NCI-H748 treated with DMSO at 0.1 percent for 48 hours (cell line): ENCODE data around the gene PRKCE.

Source experiments
- DNase-seq: peaks from one replicate; lab custom pipeline; 2025; lab: John Stamatoyannopoulos, UW

Gene PRKCE

DNA sequence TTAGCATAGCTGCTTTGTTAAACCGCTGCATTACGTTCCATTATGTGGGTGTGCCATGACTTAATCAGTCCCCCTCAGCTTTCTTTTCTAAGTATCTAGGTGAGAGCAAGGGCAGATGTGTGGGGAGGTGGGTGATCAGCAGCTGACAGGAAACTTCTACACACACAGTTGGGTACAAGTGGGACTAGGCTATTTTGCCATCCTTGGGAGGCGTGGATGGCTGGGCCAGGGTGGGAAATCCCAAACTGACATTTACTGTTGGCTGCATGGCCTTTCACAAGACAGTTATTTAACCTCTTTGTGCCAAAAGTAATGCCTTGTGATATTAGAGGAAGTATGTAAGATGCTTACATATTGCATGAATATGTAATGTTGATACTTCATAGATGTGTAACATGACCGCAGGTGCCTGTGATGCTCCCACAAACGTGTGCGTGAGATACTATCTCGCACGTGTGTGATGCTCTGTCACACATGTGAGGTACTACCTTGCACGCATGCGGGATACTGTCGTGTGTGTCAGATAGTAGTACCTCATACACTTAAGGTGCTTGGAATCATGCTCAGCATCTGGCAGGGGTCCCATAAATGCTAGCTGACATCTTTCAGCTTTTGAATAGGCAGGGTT lies 314.5 kb downstream of the PRKCE start:
- no peak for DNase-seq

DNA sequence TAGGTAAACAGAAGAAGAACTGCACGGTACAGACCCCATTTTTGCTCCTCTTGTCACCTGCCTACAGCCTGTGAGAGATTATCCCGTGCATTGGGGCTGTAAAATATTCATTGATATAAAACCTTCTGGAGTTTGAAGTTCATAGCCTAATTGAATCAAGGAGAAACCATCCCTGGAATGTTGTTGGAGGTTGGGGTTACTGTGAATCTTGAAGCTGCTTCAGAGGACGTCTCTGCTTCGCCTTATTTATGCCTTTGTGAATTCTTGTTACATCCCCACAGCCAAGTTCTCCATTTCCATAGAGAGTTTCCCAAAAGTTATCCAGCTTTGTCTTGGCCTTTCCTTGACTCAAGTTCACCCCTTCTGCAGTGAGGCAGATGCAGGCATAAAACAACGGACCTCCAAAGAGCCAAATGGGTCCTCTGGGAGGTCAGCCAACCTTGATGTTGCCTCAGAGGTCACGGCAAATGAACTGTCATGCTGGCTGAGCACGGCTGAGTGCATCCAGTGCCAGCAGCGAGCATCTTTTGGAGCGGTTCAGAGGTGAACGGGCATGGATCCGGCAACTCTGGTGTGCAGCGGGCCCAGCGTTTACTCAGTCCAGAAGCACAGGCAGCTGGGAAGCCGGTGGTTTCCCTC lies 317.6 kb downstream of the PRKCE start:
- DNase-seq = no peak

DNA sequence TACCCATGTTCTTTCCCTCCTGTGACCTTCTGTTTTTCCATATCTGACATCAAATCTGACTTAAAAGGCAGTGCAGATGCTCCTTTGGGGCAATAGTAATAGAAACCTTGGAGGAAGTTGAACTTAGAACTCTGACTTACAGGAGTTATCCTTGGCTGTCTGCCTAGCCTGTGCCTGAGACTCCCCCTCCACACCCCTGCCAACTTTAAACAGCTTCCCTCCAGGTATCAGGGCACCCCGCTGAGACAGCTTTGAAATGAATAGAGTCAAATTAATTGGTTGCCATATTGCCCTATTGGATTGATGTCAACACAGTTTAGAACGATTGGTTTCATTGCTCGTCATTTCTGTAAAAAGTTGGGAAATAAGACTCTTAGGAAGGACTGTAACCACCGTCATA lies 322.0 kb downstream of the PRKCE start:
- no peak for DNase-seq

DNA sequence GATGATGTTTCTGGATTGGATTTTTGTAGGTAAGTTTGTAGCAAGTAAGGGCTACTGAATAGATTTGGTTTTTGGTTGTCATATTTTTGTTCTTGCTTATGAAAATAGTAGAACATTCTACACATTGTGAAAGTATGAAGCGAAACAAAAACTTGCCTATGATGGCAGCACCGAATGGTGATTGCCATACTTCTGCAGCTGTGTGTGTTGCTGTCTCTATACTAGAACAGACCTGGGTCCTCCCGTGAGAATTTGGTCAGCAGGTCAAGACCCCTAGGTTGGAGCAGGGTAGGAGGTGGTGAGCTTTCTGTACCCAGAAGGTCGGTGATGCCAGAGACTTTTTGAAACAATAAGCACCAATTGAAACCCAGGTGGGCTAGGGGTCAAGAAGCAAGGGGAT lies 322.6 kb downstream of the PRKCE start:
- DNase-seq = no peak

DNA sequence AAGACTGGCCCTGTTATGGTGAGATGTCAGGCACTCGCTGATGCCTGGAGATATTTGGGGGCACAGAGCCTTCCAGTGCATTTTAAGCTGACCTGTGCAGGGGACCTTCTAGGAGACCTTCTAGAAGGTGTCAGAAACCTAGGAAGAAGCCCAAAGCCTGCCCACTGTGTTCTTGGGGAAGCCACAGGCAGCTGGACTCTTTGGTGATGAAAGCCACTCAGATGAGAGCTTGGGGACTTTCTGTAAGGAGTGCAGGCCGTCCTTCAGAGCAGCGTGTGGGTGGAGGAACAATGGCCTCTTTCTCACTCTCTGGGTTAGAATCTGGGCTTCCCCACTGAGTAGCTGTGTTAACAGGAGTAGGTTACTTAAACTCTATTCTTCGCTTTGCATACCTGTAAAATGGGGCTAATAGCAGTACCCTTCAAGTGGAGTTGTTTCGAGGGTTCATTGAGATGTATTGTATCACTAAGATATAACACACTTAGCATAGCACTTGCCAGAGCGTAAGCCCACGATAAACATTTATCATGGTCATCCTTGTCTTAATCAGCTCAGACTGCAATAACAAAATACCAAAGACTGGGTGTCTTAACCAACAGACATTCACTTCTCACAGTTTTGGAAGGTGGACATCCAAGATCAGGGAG lies 323.4 kb downstream of the PRKCE start:
- DNase-seq = no peak

DNA sequence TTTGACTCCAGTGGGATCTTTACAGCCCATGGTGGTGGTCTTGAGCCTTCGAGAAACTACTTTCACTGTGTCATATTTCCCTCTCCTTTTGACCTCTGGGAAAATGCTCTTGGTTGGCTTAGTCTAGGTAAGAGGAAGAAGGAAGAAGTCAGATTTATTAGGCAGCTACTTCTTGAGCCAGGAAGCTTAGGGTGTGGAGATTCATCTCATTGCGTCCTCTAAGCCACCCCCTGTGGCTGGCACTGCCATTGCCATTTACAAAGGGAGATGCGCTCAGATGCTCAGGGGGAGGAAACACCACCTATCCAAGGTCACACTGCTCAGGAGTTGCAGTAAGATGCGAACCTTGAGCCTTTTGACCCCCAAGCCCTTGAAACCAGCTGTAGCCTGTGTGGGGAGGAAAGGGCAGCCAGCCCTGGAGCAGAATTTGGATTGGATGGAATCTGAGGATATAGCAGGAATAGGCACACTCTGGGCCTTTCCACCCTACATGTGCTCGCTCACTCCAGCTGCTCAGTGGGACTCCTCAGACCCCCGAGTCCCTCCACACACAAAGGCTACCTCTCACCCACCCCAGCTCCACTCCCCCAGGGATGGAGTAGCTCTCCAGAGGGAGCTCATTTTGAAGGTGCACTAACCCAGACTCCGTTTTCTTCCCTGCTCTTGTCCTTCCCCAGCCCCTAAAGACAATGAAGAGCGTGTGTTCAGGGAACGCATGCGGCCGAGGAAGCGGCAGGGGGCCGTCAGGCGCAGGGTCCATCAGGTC lies 324.5 kb downstream of the PRKCE start:
- no peak for DNase-seq

DNA sequence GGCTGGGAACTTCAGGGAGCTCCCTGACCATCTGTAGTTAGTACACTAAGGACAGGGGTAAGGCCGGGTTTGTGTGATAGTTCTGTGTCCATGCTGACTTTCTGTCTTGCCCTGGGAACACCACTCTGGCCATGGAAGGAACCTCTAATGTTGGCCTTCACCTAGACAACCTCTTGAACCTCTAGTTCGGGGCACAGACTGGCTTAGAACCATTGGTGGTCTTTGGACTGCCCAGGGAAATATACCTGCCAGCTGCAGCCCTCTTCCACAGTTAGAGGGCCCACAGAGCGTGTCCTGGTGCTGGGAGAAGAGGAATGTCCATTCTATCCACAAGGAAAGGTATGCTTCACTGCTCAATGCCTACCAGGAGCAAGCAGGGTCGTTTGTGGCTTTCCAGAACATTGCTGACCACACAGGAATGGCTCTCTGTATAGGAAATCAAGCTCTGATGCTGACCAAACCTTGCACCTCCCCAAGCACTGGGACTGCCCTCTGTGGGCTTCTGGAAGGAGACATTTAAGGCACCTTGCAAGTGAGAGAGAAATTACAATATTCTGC lies 326.9 kb downstream of the PRKCE start:
- no peak for DNase-seq

DNA sequence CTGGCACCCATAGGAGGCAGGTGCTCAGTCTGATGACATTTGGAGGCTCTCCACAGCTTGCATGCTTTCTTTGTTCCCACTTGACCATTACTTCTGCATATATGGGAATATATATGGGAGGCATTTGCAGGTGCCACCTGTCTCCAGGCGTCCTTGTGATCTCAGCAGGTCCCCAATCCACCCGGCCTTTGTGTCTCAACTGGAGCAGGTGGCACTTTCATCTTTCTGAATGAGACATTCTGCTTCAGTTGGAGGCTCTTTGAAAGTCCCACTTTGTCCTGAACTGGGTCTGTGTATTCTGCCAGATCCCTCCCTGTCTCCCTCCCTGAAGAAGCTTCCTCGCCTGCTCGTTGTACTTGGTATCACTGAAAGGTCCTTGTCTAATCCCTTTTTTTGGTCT lies 327.6 kb downstream of the PRKCE start:
- no peak for DNase-seq

DNA sequence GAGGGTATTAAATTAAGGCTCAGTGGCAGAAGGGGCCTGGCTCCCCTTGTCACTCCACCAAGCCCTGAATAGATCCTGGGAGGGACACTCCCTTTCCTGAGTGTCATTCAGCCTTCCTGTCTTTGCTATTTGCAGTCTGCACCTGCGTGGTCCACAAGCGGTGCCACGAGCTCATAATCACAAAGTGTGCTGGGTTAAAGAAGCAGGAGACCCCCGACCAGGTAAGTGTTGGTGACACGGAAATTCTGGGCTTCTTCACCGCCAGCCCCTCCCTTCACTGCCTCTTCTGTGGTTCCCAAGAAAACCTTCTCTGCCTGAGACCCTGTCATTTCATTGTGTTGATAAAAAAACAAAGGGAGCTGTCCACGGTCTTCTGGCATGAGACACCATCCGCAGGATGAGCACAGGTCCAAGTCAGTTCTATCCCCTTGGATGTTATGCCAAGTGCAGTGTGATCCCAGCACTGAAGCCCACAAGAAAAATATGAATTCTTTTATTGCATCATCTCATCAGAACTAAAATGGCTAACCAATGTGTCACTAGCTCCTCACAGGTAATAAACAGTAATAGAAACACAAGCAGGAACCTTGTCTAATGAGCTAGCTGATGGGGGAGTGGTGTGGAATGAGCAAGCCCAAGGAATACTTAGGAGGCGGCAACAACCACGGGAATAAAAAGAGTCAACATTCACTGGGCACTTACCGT lies 328.8 kb downstream of the PRKCE start:
- DNase-seq = no peak

DNA sequence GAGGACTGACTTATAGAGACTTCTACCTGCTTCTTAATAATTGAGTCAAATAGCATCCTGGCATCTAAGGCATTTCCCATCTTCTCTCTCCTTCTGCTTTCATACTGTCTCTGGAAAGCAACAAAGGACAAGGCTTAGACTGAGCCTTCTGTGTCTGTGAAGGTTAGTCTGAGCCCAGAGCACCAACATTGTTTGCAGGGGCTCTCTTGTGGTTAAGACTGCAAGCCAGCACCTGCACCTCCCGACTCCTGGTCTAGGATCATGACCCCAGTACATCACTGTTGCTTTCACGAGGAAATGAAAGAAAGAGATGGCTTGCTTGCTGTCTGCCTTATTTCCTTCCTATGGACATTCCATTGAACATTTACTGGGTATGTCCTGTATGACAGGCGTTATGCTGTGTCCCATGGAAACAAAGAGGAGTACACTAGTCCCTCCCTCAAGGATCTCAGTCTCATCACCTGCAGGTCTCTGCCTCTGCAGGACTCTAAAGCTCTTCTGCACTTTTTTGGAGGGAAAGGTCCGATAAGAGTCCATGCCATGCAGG lies 330.0 kb downstream of the PRKCE start:
- DNase-seq = no peak

DNA sequence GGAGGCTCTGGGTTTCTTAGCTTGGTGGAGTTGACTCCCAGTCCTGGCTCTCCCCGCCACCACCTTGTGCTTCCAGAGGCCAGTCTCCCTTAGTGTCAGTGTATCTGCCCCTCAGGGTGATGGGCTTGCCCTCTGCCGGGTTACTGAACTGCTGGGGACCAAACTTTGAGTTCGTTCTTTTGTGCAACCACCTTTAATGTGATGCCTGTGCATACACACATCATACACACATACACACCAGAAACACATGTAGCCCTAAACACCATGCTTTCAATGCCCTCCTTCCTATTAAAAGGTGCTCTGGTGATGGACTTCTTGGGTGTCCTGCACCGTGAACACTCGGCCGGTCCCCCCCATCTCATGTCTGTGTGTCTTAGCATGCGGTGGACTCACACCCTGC lies 330.6 kb downstream of the PRKCE start:
- no peak for DNase-seq

DNA sequence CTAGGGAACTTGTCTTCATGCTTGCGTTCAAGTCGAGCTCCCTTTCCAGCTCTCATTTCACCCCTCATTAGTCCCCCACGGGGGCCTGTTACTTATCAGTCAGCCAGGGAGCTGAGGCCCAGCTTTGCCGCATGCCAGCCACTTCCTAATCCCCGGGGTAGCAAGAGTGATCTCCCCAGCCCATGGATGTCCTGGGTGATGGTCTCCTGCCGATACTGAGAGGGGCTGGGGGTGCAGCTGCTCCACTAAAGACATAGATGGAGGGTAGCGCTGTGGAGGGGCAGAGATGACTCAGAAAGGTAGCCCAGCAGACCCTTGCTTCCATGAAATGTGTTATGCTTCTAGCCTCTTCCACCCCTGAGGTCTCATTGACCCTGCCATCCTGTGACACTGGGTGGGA lies 331.7 kb downstream of the PRKCE start:
- DNase-seq = no peak

DNA sequence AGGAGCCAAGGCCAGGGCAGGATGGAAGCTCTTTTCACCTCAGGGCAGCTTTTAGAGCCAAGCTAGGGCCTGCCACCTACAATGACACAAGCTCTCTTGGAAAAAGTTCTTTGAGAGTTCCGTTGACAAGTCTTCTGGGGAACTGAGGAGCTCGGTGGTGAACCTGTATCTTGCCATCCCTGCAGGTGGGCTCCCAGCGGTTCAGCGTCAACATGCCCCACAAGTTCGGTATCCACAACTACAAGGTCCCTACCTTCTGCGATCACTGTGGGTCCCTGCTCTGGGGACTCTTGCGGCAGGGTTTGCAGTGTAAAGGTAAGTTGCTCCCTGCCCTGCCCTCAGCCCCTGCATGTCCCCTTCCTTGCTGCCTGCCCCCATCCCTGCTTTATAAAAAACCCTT lies 332.9 kb downstream of the PRKCE start:
- no peak for DNase-seq

DNA sequence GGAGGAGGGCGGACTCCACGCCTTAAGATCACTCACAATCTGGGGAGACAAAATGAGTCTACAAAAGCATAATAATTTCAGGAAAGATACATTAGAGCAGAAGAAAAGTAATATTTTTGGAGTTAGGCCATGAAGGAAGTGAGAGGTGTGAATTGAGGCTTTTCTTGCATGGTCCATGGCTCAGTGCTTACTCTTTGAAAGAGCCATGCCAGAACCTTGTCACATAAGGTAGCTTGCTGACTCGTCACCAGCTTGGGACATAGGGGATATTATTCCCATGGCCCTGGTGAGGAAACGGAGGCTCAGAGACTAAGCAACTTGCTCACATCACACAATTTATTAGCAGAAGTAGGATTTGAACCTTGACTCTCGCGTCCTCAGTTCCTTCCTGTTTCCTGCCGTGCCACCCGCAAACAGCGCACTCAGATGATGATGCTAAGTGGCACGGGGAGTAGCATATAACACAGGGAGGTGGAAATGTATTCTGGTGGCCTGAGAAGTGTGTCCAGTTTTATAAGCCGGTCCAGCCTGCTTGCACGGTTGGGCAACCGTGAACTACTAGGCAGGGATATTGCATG lies 333.5 kb downstream of the PRKCE start:
- no peak for DNase-seq

DNA sequence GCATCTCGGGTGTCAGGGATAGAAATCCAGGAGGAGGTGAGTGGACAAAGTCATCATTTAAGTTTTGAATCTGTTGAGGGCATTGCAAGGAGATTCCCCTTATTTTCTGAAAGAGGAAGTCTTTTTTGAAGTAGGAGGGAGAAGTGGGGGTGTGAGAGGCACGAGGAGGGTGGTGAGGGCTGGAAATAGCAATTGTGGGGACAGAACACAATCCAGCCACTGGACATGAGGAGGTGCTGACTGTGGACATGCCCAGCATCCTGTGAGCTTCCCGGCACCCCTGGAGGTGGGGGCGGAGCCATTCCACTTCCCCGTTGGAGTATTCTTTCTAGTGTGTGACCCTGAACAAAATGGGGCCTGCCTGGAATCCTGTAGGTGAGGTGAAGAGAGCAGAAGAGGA lies 335.0 kb downstream of the PRKCE start:
- DNase-seq = no peak

DNA sequence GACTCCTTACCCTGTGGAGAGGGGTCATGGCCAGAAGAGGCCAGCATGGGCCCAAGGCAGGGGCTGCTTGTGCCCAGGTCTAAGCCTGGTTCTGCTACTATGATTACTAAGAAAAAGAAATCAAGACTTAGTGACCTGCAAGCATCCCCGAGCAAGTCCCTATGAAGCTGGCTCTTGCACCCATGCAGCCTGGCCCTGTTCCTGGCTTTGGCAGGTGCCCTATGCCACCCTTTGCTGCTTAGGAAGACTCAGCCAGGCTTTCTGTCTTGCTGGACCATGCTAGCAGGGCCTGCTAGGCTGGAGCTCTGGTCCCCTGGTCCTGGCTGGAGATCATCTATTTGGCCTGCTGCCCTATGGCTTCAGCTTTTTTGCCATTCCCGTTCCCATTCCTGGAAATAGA lies 336.4 kb downstream of the PRKCE start:
- DNase-seq = no peak

DNA sequence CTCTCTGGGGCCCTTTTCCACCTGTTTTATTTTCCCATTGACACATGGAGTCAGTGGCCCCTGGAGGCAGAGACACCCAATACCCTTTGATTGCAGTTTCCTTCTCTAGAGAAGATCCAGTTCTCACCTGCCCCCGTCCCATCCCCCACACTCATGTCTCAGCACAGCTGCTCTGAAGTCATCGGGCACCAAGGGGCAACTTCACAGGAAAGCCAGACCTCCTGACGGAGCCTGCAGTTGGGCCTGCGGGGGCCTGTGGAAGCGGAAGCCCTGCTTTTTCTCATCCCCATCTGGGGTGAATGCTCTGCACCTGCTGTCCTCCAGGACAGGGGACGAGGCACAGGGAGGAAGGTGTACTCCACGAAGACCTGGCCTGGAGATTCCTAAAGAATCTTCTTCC lies 337.4 kb downstream of the PRKCE start:
- DNase-seq = no peak

DNA sequence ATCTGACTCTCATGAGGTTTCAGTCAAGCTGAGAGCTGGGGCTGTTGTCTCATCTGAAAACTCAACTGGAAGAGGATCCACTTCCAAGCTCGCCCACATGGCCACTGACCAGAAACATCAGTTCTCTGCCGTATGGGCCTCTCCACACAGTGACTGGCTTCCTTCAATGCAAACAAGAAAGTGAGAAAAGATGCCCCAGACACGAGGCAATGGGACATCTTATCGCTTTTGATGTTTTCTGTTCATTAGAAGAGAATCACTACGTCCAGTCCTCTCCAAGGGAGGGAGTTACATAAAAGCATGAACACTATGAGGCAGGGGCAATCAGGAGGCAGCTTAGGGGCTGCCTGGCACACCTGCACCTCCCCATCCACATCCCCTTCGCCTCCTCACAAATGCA lies 338.7 kb downstream of the PRKCE start:
- DNase-seq = no peak

DNA sequence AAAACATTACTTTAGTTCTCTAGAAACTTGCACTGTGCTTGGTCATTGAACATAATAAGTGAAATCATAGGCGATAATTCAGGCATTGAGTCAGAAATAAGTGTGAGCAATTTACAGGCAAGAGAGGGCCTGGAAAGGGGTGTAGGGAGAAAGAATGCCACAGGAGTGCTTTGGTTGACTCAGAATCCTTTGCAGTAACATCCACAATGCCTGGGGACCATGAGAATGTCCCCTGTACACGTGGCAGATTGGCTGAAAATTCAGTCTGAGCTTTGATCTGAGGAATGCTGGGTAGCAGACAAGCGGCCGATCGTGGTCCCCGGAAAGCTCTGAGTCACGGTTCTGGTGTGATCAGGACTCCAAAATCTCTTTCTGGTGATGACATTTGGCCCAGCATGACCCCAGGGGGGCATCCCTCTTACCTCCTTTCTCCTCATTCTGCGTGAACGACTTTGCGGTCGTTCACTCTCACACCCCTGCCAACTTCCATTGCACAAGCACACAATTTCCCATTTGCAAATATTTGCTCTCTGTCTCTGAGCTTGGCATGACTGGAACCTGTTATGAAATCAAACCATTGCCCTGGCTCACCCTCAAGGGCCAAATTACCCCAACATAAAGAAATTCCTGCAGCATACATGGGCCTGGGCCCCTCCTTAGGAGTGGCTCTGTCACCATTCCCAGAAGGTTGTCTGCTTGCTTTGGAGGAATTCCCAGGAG lies 340.7 kb downstream of the PRKCE start:
- no peak for DNase-seq

DNA sequence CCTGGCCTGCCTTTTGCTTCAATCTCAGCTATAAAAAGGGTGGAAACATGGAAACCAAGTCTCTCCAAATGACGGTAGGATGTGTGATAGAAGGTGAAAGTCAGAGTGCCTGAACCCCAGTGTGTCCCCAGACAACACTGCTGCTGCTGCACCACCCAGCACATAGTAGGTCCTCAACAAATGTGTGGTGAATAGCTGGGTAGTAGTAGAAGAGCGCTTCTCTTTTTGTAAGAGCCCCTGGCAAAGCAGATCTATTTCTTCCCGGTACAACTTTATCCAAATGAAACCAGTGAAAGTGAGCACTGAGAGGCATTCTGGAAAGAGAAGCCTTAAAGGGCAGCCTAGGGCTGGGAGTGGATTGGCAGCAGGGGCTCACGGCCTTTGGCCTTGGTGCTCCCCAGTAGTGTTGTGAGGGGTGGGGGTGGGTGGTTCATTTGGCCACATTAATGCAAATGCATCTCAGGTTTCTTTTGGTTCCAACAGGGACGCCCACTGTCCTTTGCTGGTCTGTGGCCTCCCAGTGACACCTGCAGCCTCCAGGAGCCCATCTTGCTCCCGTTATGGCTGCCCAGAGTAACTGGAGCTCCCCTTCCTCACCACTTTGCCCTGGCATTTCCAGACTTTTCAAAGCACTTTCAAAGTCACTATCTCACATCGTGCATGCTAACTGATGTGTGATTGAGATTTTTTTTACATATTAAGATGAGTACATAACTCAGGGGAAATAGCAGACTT lies 341.4 kb downstream of the PRKCE start:
- DNase-seq = no peak
